ENCODE measurements around the gene NEGR1. TPM values are rescaled to one million over a fixed set of nuclear protein-coding genes. Genes with fewer than 3 reads are reported as not detected.

NEGR1 gene
- total RNA-seq, 1 experiment from 2014 or later, result 4.1 TPM

DNA sequence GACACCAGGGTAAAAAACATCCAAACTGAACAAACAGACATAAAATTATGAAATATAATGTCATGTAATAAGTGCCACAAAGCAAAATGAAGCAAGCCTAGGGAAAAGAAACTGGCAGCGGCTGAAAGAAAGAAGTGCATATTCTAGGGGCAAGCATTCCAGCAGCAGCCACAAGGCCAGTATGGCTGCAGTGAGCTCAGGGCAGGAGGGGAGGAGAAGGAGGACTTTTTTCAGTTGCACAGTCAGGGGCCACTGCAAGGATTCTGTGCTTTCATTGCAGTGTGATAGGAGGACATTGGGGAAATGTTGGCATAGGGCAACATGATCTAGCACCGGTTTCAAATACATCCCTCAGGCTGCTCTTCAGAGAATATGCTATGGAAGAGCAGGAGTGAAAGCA lies 263.8 kb downstream of the NEGR1 start:
- Mint-ChIP-seq H3K27ac (ENCODE audit: low read depth, unreplicated experiment) (no peak overlapping the region), H3K36me3 (ENCODE audit: insufficient read depth, unreplicated experiment) (no peaks in the 10 kb centered on the region), H3K27me3 (ENCODE audit: insufficient read depth, unreplicated experiment) (no peaks in the 10 kb centered on the region), H3K4me3 (ENCODE audit: unreplicated experiment) (no peak overlapping the region), H3K4me1 (ENCODE audit: insufficient read depth, unreplicated experiment) (no peaks in the 10 kb centered on the region), H3K9me3 (ENCODE audit: unreplicated experiment) (no peaks in the 10 kb centered on the region)
- no peak for DNase-seq (ENCODE audit: unreplicated experiment)
- TF ChIP-seq, protein P1, sequence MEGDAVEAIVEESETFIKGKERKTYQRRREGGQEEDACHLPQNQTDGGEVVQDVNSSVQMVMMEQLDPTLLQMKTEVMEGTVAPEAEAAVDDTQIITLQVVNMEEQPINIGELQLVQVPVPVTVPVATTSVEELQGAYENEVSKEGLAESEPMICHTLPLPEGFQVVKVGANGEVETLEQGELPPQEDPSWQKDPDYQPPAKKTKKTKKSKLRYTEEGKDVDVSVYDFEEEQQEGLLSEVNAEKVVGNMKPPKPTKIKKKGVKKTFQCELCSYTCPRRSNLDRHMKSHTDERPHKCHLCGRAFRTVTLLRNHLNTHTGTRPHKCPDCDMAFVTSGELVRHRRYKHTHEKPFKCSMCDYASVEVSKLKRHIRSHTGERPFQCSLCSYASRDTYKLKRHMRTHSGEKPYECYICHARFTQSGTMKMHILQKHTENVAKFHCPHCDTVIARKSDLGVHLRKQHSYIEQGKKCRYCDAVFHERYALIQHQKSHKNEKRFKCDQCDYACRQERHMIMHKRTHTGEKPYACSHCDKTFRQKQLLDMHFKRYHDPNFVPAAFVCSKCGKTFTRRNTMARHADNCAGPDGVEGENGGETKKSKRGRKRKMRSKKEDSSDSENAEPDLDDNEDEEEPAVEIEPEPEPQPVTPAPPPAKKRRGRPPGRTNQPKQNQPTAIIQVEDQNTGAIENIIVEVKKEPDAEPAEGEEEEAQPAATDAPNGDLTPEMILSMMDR (IDR thresholded peaks at IDR 0.05; ENCODE audit: unreplicated experiment), result no peak
- intact Hi-C loops (cut with micrococcal nuclease), result no loop called here
- no TSS peak for BruUV-seq (replicated peaks)
- CTCF ChIA-PET, result no interaction called here
- POLR2A ChIA-PET, result no interaction called here

DNA sequence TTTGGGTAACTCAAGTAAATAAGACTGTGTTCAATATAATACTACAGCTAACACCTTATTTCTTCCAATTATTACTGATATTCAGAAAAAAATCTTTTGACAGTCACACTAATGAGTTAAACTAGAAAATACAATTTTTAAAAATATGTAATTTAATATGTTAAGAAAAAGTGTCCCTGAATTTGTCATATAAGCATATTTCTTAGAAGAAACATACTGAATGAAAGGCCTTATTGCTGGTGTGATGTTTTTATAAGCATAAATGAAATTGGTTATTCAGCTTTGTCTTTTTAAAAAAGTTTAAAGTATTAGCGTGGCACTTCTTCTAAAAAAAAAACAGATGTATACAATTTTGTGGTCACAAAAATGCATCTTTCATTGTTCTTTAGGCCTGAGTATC lies 267.3 kb downstream of the NEGR1 start:
- no peaks in the 10 kb centered on the region for H3K4me1 Mint-ChIP-seq (ENCODE audit: insufficient read depth, unreplicated experiment)
- TF ChIP-seq, protein P1 (IDR thresholded peaks at IDR 0.05; ENCODE audit: unreplicated experiment), result no peak
- no peaks in the 10 kb centered on the region for H3K36me3 Mint-ChIP-seq (ENCODE audit: insufficient read depth, unreplicated experiment)
- ChIA-PET CTCF (interaction anchor here (0.6 kb wide), 1 partner anchor 540 kb away, joined by 3 read pairs; no protein-coding TSS in a partner anchor), POLR2A (no interaction called here)
- no peaks in the 10 kb centered on the region for H3K9me3 Mint-ChIP-seq (ENCODE audit: unreplicated experiment)
- no TSS peak for BruUV-seq (replicated peaks)
- H3K27ac Mint-ChIP-seq (ENCODE audit: low read depth, unreplicated experiment), result no peak overlapping the region
- intact Hi-C loops (cut with micrococcal nuclease), result no loop called here
- DNase-seq (ENCODE audit: unreplicated experiment), result no peak
- no peak overlapping the region for H3K4me3 Mint-ChIP-seq (ENCODE audit: unreplicated experiment)
- H3K27me3 Mint-ChIP-seq (ENCODE audit: insufficient read depth, unreplicated experiment), result no peaks in the 10 kb centered on the region

DNA sequence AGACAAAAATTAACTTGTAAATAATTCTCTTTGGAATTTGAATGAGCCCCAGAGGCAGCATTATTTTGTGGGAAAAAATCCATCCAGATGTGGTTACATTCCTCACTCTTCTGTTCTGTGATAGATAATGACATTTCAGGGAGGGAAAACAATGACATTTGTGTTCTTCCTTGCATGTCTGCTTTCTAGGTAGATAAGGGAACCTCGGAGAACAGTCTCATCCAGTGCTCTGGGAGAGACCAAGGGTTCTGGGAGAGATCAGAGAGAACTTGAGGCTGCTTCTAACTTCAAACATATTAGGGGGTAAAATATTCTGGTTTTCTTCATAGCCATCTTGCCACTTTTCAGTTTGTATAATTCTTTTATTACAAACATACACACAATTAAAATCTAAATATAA lies 269.2 kb downstream of the NEGR1 start:
- Mint-ChIP-seq H3K4me3 (ENCODE audit: unreplicated experiment) (no peak overlapping the region), H3K9me3 (ENCODE audit: unreplicated experiment) (no peaks in the 10 kb centered on the region), H3K27me3 (ENCODE audit: insufficient read depth, unreplicated experiment) (no peaks in the 10 kb centered on the region), H3K4me1 (ENCODE audit: insufficient read depth, unreplicated experiment) (no peaks in the 10 kb centered on the region), H3K27ac (ENCODE audit: low read depth, unreplicated experiment) (no peak overlapping the region), H3K36me3 (ENCODE audit: insufficient read depth, unreplicated experiment) (no peaks in the 10 kb centered on the region)
- TF ChIP-seq, protein P1 (IDR thresholded peaks at IDR 0.05; ENCODE audit: unreplicated experiment), result no peak
- no TSS peak for BruUV-seq (replicated peaks)
- no peak for DNase-seq (ENCODE audit: unreplicated experiment)
- ChIA-PET CTCF (interaction anchor here (0.6 to 0.7 kb wide), 2 partner anchors 221 to 273 kb away, joined by 3 read pairs; no protein-coding TSS in a partner anchor), POLR2A (no interaction called here)
- intact Hi-C loops (cut with micrococcal nuclease), result no loop called here

DNA sequence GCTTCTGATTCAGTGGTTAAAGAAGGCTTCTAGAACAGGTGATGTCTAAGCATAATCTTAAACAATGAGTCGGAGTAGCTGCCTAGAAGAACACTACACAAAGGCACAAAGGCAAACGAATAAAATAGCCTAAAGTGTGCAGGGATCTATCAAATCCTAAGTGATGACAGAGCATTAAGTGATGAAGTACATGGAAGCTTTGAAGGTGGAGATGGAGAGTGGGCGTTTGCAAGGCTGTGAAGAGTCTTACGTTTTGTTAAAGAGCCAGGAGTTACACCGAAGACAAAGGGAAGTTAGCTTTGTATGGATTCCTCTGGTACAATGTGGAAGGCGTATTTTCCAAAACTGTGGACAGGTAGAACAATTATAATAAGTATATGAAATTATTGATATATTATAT lies 270.6 kb downstream of the NEGR1 start:
- POLR2A ChIA-PET, result no interaction called here
- Mint-ChIP-seq H3K36me3 (ENCODE audit: insufficient read depth, unreplicated experiment) (no peaks in the 10 kb centered on the region), H3K27me3 (ENCODE audit: insufficient read depth, unreplicated experiment) (no peaks in the 10 kb centered on the region), H3K27ac (ENCODE audit: low read depth, unreplicated experiment) (no peak overlapping the region), H3K9me3 (ENCODE audit: unreplicated experiment) (no peaks in the 10 kb centered on the region), H3K4me3 (ENCODE audit: unreplicated experiment) (no peak overlapping the region), H3K4me1 (ENCODE audit: insufficient read depth, unreplicated experiment) (no peaks in the 10 kb centered on the region)
- CTCF ChIA-PET, result interaction anchor here (1.6 kb wide), 1 partner anchor 13 kb away, joined by 6 read pairs; no protein-coding TSS in a partner anchor
- no peak for DNase-seq (ENCODE audit: unreplicated experiment)
- intact Hi-C loops (cut with micrococcal nuclease), result no loop called here
- no TSS peak for BruUV-seq (replicated peaks)
- TF ChIP-seq, protein P1 (IDR thresholded peaks at IDR 0.05; ENCODE audit: unreplicated experiment), result no peak
